NCI-H446 (cell line): ENCODE measurements around the gene IER5L.
A peak's percentile ranks its signal among the peaks of the same experiment; 100 is the strongest.

ENCODE experiments used
- DNase-seq, 2 experiments: peaks; one replicate each; lab custom pipeline; 2025; lab: John Stamatoyannopoulos, UW

Gene IER5L

GRCh38 chr9:129160712-129161533 lies 17.1 kb downstream of the IER5L start:
- DNase-seq = no peak

GRCh38 chr9:129156163-129156562 lies 21.9 kb downstream of the IER5L start:
- DNase-seq = no peak

- no peak for DNase-seq
Observed at GRCh38 chr9:129154866-129155477, 23.1 kb downstream of the IER5L start.

- DNase-seq = no peak
Observed at GRCh38 chr9:129151469-129151868, 26.6 kb downstream of the IER5L start.

GRCh38 chr9:129150672-129151211 lies 27.3 kb downstream of the IER5L start:
- DNase-seq = no peak

- no peak for DNase-seq
Observed at GRCh38 chr9:129150122-129150521, 27.9 kb downstream of the IER5L start.

GRCh38 chr9:129149442-129149841 lies 28.6 kb downstream of the IER5L start:
- no peak for DNase-seq

- DNase-seq = no peak
Observed at GRCh38 chr9:129148463-129149204, 29.4 kb downstream of the IER5L start.

- DNase-seq = no peak
Observed at GRCh38 chr9:129146441-129146941, 31.6 kb downstream of the IER5L start.

- DNase-seq = no peak
Observed at GRCh38 chr9:129145841-129146292, 32.2 kb downstream of the IER5L start.

- DNase-seq = no peak
Observed at GRCh38 chr9:129145316-129145715, 32.7 kb downstream of the IER5L start.

GRCh38 chr9:129143031-129143927 lies 34.8 kb downstream of the IER5L start:
- DNase-seq = peak; percentile 71 to 82

- DNase-seq = no peak
Observed at GRCh38 chr9:129142138-129142935, 35.7 kb downstream of the IER5L start.

GRCh38 chr9:129141066-129142041 lies 36.7 kb downstream of the IER5L start:
- DNase-seq = no peak

- DNase-seq = peak; percentile 9 to 60
Observed at GRCh38 chr9:129140397-129141065, 37.5 kb downstream of the IER5L start.

GRCh38 chr9:129139993-129140396 lies 38.1 kb downstream of the IER5L start:
- DNase-seq = peak; percentile 82 to 96

- peak; percentile 58 to 70 for DNase-seq
Observed at GRCh38 chr9:129139233-129139992, 38.6 kb downstream of the IER5L start.
